Coronary artery (tissue), 2 donors: ENCODE data around the gene POLR1B.
A peak's percentile ranks its signal among the peaks of the same experiment; 100 is the strongest.
"Not testable (repeated sequence)": the region's sequence is repeated elsewhere in the genome, so short reads cannot be mapped to it uniquely, and the experiment has no call there.

ENCODE experiments used
- DNase-seq: peaks from one replicate; pipeline ENCODE4 v3.0.0-alpha.2; 2017; ENCODE audit warnings: low spot score
- H3K27ac ChIP-seq, 2 donors: fragments of 200-600 bp; sonication (generic); one replicate each; pipeline ENCODE4 v1.5.1; 2016 to 2019
- H3K4me3 ChIP-seq: fragments of 200-600 bp; sonication (generic); 2 replicates; pipeline ENCODE4 v1.5.1; 2016; ENCODE audit warnings: mild to moderate bottlenecking, moderate library complexity
- TF ChIP-seq, protein P1 (sequence below): fragments of 200-600 bp; sonication (generic); IDR thresholded peaks from one replicate; pipeline ENCODE4 v1.5.1; 2019; ENCODE audit warnings: antibody characterized with exemption

POLR1B gene

DNA sequence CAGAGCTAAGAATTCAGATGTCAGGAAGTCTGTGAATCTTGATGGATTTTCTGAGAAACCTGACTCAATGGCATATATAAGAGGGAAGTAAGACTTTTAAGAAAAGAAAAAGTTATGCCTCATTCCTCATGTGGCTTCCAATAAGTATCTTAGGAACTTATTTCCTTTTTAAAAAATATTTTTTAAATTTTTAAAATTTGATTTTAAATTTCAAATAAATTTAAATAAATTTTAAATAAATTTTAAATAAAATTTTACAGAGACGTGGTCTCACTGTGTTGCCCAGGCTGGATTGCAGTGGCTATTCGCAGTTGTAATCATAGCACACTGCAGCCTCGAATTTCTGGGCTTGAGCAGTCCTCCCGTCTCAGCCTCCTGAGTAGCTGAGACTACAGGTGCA is 11.5 kb upstream of the POLR1B start:
- H3K4me3 ChIP-seq: no peak overlapping the region
- no peak for DNase-seq
- no peak overlapping the region for H3K27ac ChIP-seq
- TF ChIP-seq, protein P1, sequence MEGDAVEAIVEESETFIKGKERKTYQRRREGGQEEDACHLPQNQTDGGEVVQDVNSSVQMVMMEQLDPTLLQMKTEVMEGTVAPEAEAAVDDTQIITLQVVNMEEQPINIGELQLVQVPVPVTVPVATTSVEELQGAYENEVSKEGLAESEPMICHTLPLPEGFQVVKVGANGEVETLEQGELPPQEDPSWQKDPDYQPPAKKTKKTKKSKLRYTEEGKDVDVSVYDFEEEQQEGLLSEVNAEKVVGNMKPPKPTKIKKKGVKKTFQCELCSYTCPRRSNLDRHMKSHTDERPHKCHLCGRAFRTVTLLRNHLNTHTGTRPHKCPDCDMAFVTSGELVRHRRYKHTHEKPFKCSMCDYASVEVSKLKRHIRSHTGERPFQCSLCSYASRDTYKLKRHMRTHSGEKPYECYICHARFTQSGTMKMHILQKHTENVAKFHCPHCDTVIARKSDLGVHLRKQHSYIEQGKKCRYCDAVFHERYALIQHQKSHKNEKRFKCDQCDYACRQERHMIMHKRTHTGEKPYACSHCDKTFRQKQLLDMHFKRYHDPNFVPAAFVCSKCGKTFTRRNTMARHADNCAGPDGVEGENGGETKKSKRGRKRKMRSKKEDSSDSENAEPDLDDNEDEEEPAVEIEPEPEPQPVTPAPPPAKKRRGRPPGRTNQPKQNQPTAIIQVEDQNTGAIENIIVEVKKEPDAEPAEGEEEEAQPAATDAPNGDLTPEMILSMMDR: no peak

DNA sequence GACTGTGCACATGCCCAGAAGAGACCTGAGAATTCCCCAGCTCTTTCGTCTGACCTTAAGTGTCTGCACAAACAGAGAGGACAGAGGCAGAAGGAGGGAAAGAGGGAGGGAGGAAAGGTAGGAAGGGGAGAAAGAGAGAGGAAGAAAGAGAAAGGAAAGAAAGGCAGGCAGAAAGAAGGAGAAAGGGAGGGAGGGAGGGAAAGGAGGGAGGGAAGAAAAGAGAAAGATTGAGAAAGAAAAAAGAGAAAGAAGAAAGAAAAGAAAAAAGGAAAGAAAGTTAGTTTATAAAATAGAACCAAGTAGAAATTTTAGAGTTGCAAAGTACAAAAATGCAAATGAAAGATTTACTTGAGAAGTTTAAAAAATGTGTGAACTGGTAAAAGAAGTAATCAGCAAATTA is 7.4 kb upstream of the POLR1B start:
- TF ChIP-seq, protein P1: no peak
- no peak overlapping the region for H3K4me3 ChIP-seq
- H3K27ac ChIP-seq: no peak overlapping the region
- DNase-seq: no peak

DNA sequence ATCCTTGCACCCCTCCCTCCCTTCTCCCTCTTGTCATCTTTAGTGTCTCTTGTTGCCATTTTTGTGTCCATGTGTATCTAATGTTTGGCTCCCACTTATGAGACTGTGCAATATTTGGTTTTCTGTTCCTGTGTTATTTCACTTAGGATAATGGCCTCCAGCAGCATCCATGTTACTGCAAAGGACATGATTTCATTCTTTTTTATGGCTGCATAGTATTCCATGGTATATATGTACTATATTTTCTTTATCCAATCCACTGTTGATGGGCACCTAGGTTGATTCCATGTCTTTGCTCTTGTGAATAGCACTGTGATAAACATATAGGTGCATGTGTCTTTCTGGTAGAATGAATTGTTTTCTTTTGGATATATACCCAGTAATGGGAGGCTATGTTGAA is 5.6 kb upstream of the POLR1B start:
- not testable (repeated sequence) for DNase-seq, H3K27ac ChIP-seq

DNA sequence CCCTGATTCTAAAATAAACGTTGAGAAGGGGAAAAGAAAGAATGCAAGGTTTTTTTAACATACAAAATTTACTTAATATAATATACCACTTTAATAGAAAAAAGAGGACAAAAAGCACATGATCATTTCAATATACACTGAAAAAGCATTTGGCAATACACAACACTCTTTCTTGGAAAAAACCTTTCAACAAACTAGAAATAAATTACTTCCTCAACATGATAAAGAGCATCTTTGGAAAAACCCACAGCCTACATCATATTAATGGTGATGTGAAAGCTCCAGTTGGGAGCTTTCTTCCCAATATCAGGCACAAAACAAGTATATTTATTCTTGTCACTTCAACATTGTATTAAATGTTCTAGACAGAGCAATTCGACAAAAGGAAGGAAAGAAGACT is 3.0 kb upstream of the POLR1B start:
- no peak overlapping the region for H3K4me3 ChIP-seq
- no peak overlapping the region for H3K27ac ChIP-seq
- TF ChIP-seq, protein P1: no peak
- DNase-seq: no peak

More for the DNA sequence above, 5.6 kb upstream of the POLR1B start:
- H3K4me3 ChIP-seq: not testable (repeated sequence)

DNA sequence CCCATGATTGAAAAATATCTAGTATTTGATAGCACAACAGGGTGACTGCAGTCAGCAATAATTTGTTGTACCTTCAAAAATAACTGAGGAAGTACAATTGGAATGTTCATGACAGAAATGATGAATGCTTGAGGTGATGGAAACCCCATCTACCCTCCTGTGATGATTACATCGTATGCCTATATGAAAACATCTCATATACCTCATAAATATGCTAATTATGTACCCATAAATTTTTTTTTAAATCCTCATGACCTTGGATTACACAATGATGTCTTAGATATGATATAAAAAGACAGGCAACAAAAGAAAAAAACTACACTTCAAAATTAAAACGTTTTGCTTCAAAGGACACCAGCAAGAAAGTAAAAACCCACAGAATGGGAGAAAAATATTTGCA is 1.4 kb upstream of the POLR1B start:
- no peak for DNase-seq
- TF ChIP-seq, protein P1: no peak
- Histone ChIP-seq H3K4me3 (no peak overlapping the region), H3K27ac (no peak overlapping the region)

DNA sequence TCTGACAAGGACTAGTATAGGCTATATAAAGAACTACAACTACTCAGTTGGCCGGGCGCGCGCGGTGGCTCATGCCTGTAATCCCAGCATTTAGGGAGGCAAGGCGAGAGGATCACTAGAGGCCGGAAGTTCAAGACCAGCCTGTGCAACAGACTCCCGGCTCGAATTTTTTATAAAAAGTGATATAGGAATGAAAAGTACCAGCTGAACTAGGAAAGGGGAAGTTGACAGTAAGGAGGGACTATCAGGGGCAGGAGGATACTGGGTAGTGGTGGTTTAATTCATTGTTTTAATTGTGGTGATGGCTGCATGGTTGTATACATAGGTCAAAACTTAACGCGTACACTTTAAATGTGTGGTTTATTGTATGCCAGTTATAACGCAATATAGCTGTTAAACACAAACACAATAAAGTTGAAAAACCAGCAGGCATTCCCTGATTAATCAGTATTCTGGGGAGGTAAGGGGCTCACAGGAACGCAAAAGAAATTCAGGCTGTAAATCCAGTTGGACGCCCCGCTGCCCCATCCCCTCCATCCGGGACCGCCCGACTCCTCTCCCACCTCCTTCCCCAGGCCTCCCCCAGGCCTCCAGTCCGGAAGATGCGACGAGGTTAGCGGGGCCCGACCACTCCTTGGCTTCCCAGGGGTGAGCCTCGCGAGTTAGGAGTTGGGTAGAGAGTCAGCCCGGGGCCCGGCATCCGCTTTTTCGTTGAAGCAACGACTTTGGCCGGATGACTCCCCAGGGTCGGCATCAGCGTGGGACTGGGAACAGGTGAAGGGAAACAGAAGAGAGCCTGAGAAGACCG is 746 bp upstream of the POLR1B start:
- TF ChIP-seq, protein P1: no peak
- DNase-seq: peak; percentile 77
- peak overlapping the region; percentile 80 to 89 for H3K27ac ChIP-seq
- H3K4me3 ChIP-seq: peak overlapping the region; percentile 83

DNA sequence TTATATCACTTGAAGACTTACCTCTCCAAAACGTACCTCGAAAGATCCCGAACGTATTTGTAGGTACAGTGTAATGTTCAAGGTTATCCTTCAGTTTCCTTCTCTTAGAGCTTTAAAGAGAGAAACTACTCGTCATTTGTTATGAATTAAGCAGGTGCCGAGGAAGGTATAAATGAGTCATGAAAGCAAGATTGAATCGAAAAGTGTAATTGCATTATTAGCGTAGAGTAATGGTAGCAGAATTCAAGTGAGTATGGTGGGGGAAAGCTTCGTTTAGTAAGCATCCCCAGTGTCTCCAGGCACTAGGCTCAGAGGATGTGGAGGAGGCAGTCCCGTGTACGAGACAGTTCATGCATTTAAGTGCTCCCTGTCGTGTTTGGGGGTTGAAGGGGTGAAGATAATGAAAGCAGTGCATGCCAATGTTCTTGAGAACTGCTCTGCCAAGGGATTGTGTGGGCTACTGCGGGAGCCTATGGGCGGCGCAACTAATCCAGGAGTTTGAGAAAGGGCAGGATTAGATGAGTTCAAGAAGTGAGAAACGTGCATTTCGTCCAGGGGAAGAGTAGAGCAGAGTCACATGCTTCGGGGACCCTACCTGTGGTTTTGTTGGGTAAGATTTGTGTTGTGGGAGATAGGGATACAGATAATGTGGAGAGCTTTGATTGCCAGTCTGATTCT is 858 bp downstream of the POLR1B start:
- Histone ChIP-seq H3K27ac (no peak overlapping the region), H3K4me3 (peak overlapping the region; percentile 83)
- DNase-seq: no peak
- TF ChIP-seq, protein P1: no peak
